GM18526 (cell line): ENCODE results near the gene PLXDC1.

ENCODE experiments used
- POLR2A ChIP-seq: IDR thresholded peaks from 3 replicates; pipeline ENCODE4 v1.6.1; 2011; ENCODE audit not compliant: insufficient read length; ENCODE audit errors: extremely low read depth

Gene PLXDC1

DNA sequence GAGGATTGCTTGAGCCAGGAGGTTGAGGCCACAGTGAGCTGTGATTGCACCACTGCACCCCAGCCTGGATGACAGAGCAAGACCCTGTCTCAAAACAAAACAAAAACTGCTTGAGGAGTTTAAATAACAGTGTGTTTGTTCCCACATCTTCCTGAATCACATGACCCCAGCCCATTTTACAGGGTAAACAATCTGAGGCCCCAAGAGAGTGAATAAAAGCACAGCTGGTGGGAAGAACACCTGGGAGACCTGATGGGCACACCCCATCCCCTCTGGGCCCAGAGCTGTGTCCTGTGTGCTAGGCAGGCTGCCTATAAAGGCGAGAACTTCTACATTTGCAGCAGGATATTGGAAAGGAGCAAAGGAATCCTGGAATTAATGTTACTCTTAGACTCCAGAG lies 69.6 kb downstream of the PLXDC1 start:
- no peak for TF ChIP-seq POLR2A

DNA sequence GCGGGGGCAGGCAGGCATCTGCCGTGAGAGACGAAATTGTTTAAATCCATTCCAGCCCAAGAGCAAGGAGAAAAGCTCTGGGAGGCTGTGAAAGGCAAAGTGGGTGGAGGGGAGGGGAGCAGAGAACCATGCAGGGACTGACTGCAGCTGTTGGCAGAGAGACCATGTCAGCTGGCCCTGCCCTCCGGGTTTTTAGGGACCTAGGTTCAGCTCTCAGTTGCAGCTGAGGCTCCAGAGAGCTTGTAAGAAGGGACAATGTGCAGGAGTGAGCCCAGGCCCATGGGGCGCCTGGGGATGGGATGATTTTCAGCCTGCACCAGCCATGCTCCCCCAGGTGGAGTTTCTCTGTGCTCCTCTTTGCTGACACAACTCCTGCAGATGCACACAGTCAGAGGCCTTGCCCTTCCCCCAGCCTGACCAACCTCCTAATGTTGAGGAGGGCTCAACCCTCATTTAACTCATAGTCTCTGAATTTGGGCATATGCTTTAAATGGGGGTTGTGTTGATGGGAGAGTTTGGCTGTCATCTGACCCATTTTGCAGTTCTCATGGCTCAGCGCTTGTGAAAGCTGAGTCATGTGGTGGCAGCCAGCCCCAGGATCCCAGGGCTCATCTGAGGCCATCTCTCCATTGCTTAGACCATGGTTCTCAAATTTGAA lies 70.9 kb downstream of the PLXDC1 start:
- TF ChIP-seq POLR2A: no peak

DNA sequence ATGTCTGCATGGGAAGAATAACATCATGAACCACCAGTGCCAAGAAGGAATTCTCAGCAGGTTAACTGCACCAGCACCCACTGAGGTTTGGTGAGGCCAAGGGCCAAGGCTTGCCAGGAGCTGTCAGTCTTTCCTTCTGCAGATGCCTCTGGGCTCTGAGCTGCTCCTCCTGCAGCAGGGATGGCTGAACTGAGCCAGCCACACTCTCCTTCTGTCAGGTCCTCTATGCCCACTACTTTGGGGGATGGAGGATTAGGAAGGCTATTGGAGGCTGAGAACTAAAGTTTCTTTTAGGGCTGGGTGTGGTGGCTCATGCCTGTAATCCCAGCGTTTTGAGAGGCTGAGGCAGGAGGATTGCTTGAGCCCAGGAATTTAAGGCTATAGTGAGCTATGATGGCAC lies 71.6 kb downstream of the PLXDC1 start:
- TF ChIP-seq POLR2A: no peak

DNA sequence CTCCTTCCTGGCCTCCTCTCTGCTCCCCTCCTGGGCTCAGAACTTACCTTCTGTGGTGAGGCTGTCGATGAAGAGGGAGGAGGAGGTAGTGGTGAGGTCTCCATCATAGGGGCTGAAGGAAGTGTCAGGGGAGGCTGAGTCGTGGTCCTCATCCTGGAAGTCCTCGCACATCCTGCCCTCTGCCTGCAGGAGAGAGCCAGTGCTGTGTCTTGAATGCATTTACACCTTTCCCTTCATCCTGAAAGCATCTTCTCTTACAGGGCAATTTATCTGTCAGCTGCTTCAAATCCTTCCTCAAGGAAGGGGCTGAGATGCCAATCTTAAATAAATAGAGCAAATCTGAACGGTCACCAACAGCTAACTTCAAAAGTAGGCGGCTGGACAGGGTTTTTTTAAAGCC lies 73.6 kb downstream of the PLXDC1 start:
- TF ChIP-seq POLR2A: no peak

DNA sequence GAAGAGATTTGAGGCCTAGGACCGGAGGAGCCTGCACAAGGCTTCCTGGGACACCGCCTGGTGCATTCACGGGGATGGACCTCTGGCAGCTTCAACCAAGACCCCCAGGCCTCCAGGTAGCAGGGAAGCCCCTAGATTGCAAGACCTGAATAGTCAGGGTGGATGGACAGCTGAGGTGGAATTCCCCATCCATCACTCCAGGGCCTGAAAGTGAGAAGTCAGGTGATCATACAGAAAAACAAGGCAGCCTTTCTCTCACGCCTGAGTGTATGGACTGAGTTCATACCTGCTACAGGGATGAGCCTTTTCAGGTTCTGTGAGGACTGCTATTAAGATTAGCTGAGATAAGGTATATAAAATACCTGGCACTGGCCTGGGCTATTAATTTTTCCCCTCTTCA lies 74.2 kb downstream of the PLXDC1 start:
- no peak for TF ChIP-seq POLR2A

DNA sequence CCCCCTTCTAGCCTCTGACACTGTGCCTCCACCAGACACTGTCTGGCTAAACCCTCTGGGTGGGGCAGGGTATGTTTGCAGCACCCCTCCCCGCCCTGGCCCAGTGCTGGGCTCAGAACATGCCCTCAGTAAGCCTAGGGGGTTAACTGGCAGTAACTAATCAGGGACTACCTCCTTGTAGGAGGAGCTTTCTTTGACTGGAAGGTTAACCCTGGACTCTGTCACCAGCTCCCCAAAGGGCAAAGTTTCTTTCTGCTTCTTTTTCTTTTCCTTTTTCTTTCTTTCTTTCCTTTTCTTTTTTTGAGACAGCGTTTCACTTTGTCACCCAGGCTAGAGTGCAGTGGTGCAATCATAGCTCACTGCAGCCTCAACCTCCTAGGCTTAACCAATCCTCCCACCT lies 76.8 kb downstream of the PLXDC1 start:
- no peak for TF ChIP-seq POLR2A

DNA sequence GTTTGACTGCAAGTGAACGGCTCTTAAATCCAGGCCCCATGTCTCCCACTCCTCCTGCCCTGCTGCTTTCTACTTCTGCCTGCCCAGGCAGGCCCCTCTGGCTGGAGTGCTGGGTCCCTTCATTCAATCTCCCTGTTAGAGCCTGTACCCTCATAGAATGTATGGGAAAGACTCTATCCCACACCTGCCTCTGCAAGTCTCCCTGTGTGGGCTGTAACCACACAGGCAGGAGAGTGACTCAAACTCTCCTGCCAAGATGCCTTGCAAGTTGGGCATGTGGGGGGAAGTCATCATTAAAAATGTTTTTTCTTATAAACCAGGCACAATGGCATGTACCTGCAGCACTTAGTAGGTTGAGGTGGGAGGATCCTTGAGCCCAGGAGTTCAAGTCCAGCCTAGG lies 77.5 kb downstream of the PLXDC1 start:
- no peak for TF ChIP-seq POLR2A

DNA sequence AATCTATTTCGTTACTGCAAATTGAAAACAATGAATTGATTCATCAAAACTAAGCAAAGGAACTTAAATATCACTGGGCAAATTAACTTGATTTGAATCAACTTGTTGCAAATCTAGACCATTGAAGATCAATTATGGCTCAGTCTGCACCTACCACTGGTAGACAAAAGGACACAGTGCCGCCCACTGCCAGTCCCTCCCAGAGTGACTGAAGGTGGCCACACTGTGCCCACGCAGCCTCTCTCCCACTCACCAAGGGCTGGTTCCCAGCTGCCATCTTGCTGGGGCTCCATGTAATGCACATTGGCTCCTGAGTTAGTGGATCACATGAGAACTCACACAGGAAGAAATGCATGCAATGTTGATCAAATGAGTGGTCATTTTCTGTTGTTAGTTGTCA lies 78.1 kb downstream of the PLXDC1 start:
- no peak for TF ChIP-seq POLR2A

DNA sequence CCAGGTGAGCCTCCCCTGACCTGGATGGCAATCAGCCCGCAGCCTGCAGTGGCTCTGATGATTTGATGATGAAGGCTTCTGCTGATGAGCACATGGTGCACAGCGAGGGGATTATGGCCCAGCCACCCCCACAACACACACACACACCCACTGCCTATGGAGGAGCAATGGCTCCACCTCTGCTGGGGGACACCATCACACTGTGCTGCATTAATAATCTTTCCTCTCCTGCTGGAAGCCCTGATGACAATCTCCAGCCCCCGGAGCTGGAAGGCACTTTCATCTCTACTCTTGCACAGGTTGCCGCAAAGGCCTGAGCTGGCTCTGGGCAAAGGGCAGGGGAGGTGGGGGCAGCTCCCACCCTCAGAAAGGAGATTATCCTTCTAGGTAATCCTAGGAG lies 79.9 kb downstream of the PLXDC1 start:
- TF ChIP-seq POLR2A: no peak

DNA sequence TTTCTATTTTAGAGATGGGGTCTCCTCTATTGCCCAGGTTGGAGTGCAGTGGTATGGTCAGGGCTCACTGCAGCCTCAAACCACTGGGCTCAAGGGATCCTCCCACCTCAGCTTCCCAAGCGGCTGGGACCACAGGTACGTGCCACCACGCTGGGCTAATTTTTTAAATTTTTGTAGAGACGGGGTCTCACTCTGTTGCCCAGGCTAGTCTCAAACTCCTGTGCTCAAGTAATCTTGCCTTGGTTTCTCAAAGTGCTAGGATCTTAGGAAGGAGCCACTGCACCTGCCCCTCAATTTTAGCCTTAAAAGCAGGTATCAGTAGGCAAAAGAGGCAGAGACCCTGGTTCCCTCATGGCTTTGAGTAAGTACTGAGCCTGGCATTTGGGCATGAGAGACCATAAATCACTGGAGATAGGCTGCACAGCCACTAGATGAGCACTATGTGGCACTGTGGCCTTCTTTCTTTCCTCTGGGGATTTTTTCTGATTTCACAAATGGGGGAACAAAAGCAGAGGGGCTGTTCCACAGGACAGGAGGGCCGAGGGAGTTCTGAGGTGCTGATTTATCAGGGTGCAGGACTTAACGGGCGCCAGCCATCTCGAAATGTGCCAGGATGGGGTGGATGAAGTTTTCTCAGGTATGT lies 82.2 kb downstream of the PLXDC1 start:
- no peak for TF ChIP-seq POLR2A

DNA sequence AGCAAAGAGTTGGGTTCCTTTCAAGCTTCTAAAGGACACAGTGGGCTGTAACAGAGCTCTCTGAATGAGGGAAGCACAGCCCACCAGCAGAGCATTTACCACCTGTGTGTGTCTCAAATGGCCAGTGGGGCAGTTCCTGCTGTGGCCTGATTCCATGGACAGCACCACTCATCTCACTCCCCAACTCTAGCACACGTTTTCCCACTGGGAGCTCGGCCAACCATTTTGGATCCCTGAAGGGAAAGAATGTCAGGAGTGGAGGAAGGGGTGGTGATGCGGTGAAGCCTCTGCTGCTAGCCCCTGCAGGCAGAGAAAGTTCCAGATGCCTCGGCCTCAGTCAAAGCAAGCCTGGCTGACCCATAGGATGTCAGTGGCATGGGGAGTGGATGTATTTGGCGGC lies 86.6 kb downstream of the PLXDC1 start:
- TF ChIP-seq POLR2A: no peak

DNA sequence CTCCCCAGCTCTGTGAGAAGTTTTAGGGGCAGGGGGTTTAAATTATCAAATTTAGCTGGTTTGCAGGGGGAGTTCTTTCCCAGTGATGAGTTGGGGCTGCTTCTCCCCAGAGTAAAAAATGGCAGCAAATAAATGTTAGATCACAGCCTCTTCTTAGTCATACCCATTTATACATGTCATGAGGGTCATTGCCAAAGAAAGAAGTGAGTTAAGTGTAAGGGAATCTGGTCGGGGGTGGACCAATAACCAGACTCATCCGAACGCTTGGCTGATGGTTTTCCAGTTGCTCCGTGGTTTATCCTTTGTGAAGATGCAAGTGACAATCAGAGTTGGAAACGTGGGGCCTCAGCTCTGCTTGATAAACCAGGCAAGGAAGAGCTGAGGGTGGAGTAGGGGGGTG lies 87.1 kb downstream of the PLXDC1 start:
- TF ChIP-seq POLR2A: no peak

DNA sequence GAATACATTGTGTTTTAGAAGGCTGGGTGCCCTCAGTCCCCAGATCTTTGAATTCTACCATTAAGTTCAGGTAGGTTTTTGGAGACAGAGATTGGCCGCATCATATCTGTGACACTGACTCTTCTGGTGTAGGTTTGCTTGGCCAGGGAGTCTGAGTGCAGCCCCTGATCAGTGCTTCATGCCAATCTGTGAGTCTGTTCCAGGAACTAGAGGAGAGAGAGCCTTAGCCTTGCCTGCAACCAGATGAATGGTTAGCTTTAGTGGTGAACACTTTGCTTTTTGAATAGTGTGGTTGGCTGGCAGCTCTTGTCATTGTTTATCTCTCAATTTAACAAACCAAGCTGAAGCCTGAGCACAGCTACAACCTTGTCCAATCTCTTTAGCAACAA lies 87.8 kb downstream of the PLXDC1 start:
- no peak for TF ChIP-seq POLR2A

DNA sequence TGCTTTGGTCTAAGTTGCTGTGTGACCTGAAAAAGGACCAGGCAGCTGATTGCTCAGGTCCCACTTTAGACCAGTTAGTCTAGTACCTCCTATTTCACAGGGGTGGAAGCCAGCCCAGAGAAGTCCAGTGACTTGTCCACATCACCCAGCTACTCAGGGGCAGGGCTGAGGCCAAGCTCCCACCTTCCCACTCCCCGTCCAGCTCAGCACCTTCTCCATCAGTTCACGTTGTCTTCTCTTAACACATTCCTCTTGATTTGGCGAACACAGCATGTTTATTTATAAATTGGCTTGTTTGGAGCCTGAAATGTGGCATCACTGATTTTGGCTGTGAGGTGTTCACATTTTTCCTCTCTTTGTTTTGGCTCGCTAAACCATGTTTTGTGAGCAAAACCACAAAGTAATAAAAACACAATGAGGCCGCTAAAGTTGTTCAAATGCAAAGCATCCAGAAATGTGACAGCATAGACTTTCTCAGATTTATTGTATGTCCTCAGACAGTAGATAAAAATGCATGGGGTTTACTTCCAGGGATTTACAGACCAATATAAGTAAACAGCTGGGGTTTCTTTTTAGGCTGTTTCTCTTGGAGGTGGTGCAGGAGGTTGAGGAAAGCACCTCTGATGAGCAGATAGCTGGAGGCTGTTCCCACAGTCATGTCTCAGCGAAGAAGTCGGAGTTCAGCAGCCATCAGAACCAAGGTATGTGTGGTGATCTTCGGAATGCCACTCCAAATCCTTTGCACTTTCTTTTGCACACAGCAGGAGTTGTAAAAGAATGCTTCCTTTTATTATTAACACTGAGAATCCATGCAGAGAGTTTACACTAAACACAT lies 88.4 kb downstream of the PLXDC1 start:
- no peak for TF ChIP-seq POLR2A

DNA sequence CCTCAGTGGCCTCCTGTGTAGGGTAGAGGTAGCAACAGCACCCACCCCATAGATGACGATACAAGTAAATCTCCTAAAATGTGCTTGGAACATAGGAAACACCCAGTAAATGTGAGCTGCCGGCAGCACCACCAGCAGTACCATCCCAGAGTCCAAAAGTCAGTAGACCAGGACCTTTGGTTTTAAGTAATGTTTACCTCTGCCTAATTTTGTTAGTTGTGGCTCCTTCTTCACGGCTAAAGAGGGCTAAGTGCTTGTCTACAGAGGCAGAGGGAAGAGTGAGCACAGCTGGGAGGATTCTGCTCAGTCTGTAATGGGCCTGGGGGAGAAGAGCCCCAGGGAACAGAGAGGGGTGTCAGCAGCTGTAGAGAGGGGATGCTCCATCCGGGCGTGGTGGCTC lies 92.9 kb downstream of the PLXDC1 start:
- no peak for TF ChIP-seq POLR2A

DNA sequence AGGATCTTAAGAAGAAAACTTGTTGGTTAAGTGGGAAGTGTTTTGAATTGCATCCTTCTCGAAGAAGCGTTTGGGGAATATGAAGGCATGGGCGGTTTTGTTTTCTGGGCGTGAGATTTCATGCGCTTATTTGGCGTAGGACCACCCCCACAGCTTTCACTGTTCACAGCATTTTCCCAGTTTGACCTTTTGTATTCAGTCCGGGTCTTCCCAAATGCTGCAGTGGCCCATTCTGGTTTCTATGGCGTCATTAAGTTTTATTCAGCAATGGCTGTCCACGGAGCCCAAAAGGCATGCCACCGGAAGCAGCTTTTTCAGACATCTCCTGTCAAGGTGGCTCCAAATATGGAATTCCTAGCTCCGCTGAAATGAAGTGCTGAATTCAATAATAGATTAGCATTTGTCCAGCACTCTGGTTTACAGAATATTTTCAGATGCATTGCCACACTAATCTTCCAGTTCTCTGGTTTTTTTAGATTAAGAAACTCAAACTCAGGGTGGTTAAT lies 93.7 kb downstream of the PLXDC1 start:
- no peak for TF ChIP-seq POLR2A
